Renal cortical epithelial cell (primary cell): ENCODE measurements around the gene TSPAN1. TPM values are rescaled to one million over a fixed set of nuclear protein-coding genes. Genes with fewer than 3 reads are reported as not detected.
"Not testable (repeated sequence)": the region's sequence is repeated elsewhere in the genome, so short reads cannot be mapped to it uniquely, and the experiment has no call there.

Experiments
- DNase-seq: peaks from one replicate; pipeline ENCODE4 v3.0.0-alpha.2; 2011; ENCODE audit warnings: low read depth
- total RNA-seq: library from RNA; depleted of rRNA; stranded (reverse); fragments of >200 nt; gene quantifications from 2 replicates; pipeline ENCODE4 v1.2.3, GENCODE V29; 2014

The TSPAN1 gene
- total RNA-seq, 1 donor from 2014 or later = 78.7 TPM

- no peak for DNase-seq
Measured at GRCh38 chr1:46219551-46220520, 44.9 kb downstream of the TSPAN1 start.

GRCh38 chr1:46220808-46221207 lies 45.9 kb downstream of the TSPAN1 start:
- no peak for DNase-seq

GRCh38 chr1:46221749-46222148 lies 46.9 kb downstream of the TSPAN1 start:
- no peak for DNase-seq

- not testable (repeated sequence) for DNase-seq
Measured at GRCh38 chr1:46223055-46223454, 48.2 kb downstream of the TSPAN1 start.

GRCh38 chr1:46223472-46223943 lies 48.6 kb downstream of the TSPAN1 start:
- peak; percentile 91 for DNase-seq

GRCh38 chr1:46224966-46225365 lies 50.1 kb downstream of the TSPAN1 start:
- no peak for DNase-seq

GRCh38 chr1:46231231-46231630 lies 56.3 kb downstream of the TSPAN1 start:
- DNase-seq = not testable (repeated sequence)

Other genes with a start within 250 kb of the TSPAN1 start
- 9.0 and 33.7 TPM in 2 replicates for gene PIK3R3, start 42.5 kb upstream of the TSPAN1 start, total RNA-seq
- gene P3R3URF, start 1.4 kb downstream of the TSPAN1 start, total RNA-seq = not detected in 2 replicates
- 34.0 and 38.6 TPM in 2 replicates for gene POMGNT1, start 23.3 kb downstream of the TSPAN1 start, total RNA-seq
- 2.1 and 13.8 TPM in 2 replicates for gene LURAP1, start 28.2 kb downstream of the TSPAN1 start, total RNA-seq
- gene RAD54L, start 72.7 kb downstream of the TSPAN1 start, total RNA-seq = 1.9 and 5.4 TPM in 2 replicates
- gene LRRC41, start 128.5 kb downstream of the TSPAN1 start, total RNA-seq = 106 and 118 TPM in 2 replicates
- gene UQCRH, start 128.6 kb downstream of the TSPAN1 start, total RNA-seq = 526 and 736 TPM in 2 replicates
- 21.7 and 27.4 TPM in 2 replicates for gene NSUN4, start 165.7 kb downstream of the TSPAN1 start, total RNA-seq
- gene FAAH, start 219.2 kb downstream of the TSPAN1 start, total RNA-seq = 10.8 and 16.1 TPM in 2 replicates